Neutrophil (primary cell): ENCODE data around the gene SLC6A9.

ENCODE experiments used
- H3K27ac ChIP-seq: fragments of 200-600 bp; sonication (generic); 2 replicates; pipeline ENCODE4 v1.5.1; 2016; ENCODE audit warnings: mild to moderate bottlenecking, moderate library complexity
- H3K27me3 ChIP-seq: fragments of 200-600 bp; sonication (generic); 2 replicates; pipeline ENCODE4 v1.6.0; 2016; ENCODE audit warnings: mild to moderate bottlenecking
- H3K36me3 ChIP-seq: fragments of 200-600 bp; sonication (generic); 2 replicates; pipeline ENCODE4 v1.5.1; 2017
- H3K4me1 ChIP-seq, 2 experiments: fragments of 200-600 bp in 1 of 2; sonication (generic) in 1 of 2; 1 replicate in 1 of 2; 2 replicates in 1 of 2; pipeline versions ENCODE4 v1.5.1 to v1.6.1; 2013 to 2016; ENCODE audit warnings: low read depth in 1 of 2, low read length in 1 of 2, mild to moderate bottlenecking in 1 of 2, moderate library complexity in 1 of 2; ENCODE audit not compliant: control insufficient read depth in 1 of 2, insufficient read depth in 1 of 2
- H3K4me3 ChIP-seq, 2 experiments: fragments of 200-600 bp in 1 of 2; sonication (generic) in 1 of 2; 1 replicate in 1 of 2; 2 replicates in 1 of 2; pipeline ENCODE4 v1.5.1; 2013 to 2016; ENCODE audit warnings: low read depth in 1 of 2, low read length in 1 of 2, mild to moderate bottlenecking in 1 of 2, moderate library complexity in 1 of 2
- H3K9me3 ChIP-seq: fragments of 200-600 bp; sonication (generic); 2 replicates; pipeline ENCODE4 v1.5.1; 2016
- TF ChIP-seq, protein P1 (sequence below): fragments of 200-600 bp; sonication (generic); IDR thresholded peaks from 2 replicates; pipeline ENCODE4 v1.5.1; 2016; ENCODE audit warnings: antibody characterized with exemption

The SLC6A9 gene

DNA sequence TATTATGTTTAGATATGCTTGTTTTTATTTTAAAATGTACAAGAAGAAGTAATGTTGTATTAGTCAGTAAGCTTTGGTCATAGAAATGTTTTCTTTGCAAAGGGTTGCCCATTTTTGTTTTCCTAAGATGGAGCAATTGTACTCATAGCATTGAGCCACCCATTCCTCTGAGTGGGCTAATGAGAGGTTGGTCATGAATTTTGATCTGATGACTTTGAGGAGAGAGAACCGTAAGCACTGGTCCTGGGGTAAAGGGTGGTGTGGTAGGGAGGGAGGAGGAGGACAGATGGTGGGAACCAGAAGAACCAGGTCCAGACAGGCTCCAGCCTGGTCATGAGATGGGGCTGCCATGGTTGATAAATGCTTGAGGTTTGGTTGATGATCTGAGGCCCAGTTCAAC is 15.9 kb upstream of the SLC6A9 start:
- no peak overlapping the region for H3K4me3 ChIP-seq
- no peaks in the 10 kb centered on the region for H3K9me3 ChIP-seq
- H3K27ac ChIP-seq, result no peak overlapping the region
- peaks cover 0 to 1% of the 10 kb centered on the region in 2 experiments for H3K4me1 ChIP-seq
- no peaks in the 10 kb centered on the region for H3K36me3 ChIP-seq
- H3K27me3 ChIP-seq, result no peaks in the 10 kb centered on the region
- TF ChIP-seq, protein P1, sequence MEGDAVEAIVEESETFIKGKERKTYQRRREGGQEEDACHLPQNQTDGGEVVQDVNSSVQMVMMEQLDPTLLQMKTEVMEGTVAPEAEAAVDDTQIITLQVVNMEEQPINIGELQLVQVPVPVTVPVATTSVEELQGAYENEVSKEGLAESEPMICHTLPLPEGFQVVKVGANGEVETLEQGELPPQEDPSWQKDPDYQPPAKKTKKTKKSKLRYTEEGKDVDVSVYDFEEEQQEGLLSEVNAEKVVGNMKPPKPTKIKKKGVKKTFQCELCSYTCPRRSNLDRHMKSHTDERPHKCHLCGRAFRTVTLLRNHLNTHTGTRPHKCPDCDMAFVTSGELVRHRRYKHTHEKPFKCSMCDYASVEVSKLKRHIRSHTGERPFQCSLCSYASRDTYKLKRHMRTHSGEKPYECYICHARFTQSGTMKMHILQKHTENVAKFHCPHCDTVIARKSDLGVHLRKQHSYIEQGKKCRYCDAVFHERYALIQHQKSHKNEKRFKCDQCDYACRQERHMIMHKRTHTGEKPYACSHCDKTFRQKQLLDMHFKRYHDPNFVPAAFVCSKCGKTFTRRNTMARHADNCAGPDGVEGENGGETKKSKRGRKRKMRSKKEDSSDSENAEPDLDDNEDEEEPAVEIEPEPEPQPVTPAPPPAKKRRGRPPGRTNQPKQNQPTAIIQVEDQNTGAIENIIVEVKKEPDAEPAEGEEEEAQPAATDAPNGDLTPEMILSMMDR, result no peak

DNA sequence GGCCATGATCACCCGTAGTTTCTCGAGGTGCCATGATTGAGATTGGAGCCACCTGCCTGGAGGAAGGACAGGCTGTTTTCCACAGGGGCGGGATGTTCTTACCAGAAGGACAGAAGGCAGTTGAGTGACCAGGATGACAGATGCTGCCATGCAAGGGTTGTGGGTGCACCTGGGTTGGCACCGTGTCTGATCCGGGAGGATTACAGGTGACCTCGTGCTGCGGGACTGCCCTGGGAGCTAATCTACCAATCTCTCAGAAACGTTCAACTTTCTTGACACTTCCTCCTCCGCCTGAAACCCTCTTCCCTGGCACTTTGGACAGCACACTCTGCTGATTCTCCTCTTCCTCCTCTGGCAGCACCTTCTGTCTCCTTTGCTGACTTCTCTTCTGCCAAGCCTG is 13.8 kb upstream of the SLC6A9 start:
- H3K27me3 ChIP-seq, result no peaks in the 10 kb centered on the region
- TF ChIP-seq, protein P1, result no peak
- H3K9me3 ChIP-seq, result no peaks in the 10 kb centered on the region
- H3K36me3 ChIP-seq, result no peaks in the 10 kb centered on the region
- no peak overlapping the region for H3K4me3 ChIP-seq
- no peak overlapping the region for H3K27ac ChIP-seq
- peaks cover 8 to 19% of the 10 kb centered on the region in 2 experiments for H3K4me1 ChIP-seq

DNA sequence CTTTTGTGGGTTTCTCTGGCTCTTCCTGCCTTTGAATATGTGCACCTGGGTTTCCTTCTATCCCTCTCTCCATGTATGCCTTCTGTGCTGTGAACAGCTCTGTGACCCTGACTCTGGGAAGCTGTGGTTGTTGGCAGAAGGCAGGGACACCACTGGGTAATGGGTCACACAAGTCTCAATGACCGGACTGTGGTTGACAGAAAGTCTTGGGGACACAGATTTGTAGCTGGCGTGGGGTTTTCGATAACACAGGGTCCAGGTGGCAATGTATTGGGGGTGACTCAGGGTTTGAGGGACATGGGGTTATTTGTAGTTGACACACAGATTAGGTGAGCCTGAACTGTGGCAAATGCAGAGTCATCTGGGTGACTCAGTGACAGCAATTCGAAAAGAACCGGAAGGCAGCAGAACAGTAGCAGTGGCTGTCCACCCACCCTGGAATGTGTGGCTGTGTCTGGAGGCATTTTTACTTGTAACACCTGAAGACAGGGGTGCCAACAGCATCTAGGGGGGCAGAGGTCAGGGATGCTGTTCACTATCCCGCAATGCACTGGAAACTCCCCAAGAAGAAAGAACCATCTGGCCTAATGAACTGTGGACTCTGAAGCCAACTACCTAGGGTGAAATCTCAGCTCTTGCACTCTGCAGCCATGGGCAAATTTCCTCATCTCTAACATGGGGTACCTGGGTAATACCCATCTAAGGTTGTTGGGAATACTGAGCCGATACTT is 13.0 kb upstream of the SLC6A9 start:
- H3K9me3 ChIP-seq, result no peaks in the 10 kb centered on the region

DNA sequence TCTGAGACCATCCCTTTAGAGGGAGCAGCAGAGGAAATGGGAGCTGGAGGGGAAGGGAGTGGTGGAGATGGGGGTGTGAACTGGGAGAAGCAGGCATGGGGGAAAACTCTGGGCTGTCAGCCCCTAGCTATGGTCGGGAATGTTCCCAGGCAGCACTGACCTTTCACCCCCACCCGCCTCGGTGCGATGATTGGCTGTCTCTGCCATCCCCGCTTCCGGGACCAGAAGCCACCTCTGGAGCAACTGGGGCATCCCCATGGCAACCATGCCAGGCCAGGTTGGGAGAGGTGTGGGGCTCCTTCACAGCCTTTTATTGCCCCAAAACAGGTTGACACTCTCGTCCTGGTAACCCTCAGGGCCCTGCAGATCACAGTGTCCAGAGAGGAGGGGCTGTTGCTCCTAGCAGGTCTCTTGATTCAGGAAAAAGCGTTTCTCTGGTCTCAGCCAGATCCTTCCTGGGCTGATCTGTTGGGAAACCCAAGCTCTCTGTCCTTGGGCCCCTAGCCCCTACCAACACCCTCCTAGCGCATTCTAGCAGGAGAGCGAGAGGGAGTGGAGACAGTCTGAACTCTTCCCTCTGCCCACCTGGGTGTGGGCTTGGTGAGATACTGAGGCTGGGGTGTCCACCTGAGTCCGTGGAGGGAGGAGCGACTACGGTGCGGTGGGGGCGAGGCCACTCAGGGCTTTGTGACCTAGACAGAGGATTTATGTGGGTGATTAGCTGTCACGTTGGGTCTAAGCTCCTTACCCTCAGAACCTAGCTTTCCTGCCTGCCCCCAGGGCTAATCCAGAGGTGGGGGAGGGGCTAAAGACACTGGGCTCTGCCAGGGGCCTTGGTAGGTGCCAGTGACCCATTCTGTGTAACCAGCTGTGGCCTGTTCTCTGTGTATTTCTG is 12.2 kb upstream of the SLC6A9 start:
- no peaks in the 10 kb centered on the region for H3K9me3 ChIP-seq
- no peaks in the 10 kb centered on the region for H3K27me3 ChIP-seq
- H3K4me1 ChIP-seq, result peaks cover 8 to 20% of the 10 kb centered on the region in 2 experiments
- H3K27ac ChIP-seq, result no peak overlapping the region
- no peaks in the 10 kb centered on the region for H3K36me3 ChIP-seq
- H3K4me3 ChIP-seq, result no peak overlapping the region
- TF ChIP-seq, protein P1, result no peak

More for the DNA sequence above, 13.0 kb upstream of the SLC6A9 start:
- no peak overlapping the region for H3K27ac ChIP-seq
- no peaks in the 10 kb centered on the region for H3K27me3 ChIP-seq
- no peaks in the 10 kb centered on the region for H3K36me3 ChIP-seq
- peaks cover 8 to 20% of the 10 kb centered on the region in 2 experiments for H3K4me1 ChIP-seq
- H3K4me3 ChIP-seq, result no peak overlapping the region
- TF ChIP-seq, protein P1, result no peak

DNA sequence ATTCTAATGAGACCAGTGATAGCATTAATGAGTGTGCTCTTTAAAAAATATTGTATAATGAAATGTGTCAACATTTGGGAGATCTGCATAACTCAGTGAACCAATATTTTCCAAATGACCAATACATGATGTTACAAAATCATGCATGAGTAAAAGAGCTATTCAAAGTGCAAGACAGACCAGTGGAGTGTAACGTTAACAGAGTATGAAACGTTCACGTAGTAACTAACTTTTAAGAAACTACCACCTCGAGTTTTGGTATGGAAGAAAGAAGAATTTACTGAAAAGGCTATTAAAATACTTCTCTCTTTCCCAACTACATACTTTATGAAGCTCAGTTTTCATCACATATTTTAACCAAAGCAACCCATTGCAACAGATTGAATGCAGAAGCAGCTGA is 9.6 kb upstream of the SLC6A9 start:
- H3K4me3 ChIP-seq, result no peak overlapping the region
- no peaks in the 10 kb centered on the region for H3K27me3 ChIP-seq
- H3K9me3 ChIP-seq, result no peaks in the 10 kb centered on the region
- H3K4me1 ChIP-seq, result peaks cover 8 to 20% of the 10 kb centered on the region in 2 experiments
- TF ChIP-seq, protein P1, result no peak
- H3K36me3 ChIP-seq, result no peaks in the 10 kb centered on the region
- no peak overlapping the region for H3K27ac ChIP-seq
